CD14-positive monocyte (primary cell): Measurements from ENCODE around the gene SLC9A9. TPM values are rescaled to one million over a fixed set of nuclear protein-coding genes. Genes with fewer than 3 reads are reported as not detected.

ENCODE experiments used
- DNase-seq, 3 donors: peaks; one replicate each; pipeline ENCODE4 v3.0.0-alpha.2; 2011 to 2022
- H2AFZ ChIP-seq: 2 replicates; pipeline ENCODE4 v1.6.0; 2012; ENCODE audit warnings: mild to moderate bottlenecking, low read depth, low read length, inconsistent platforms; ENCODE audit not compliant: insufficient read depth, poor library complexity, severe bottlenecking
- H3K27ac ChIP-seq, 2 donors: 1 replicate in 1 of 2; 2 replicates in 1 of 2; pipeline ENCODE4 v1.5.1; 2012 to 2013; ENCODE audit warnings: low read length in 2 of 2, control low read depth in 1 of 2, inconsistent platforms in 1 of 2, low read depth in 1 of 2, mild to moderate bottlenecking in 1 of 2
- H3K27me3 ChIP-seq, 2 donors: one replicate each; pipeline versions ENCODE4 v1.6.0 to v1.6.1; 2011 to 2013; ENCODE audit warnings: low read length in 2 of 2; ENCODE audit not compliant: control insufficient read depth in 2 of 2, insufficient read depth in 2 of 2
- H3K36me3 ChIP-seq, 2 donors: replicated peaks in 1 of 2; 1 replicate in 1 of 2; 2 replicates in 1 of 2; pipeline versions ENCODE4 v1.5.1 to v1.6.1; 2012 to 2013; ENCODE audit warnings: low read length in 2 of 2, control low read depth in 1 of 2, inconsistent platforms in 1 of 2, mild to moderate bottlenecking in 1 of 2; ENCODE audit not compliant: insufficient read depth in 2 of 2, control insufficient read depth in 1 of 2
- H3K4me1 ChIP-seq, 2 donors: 1 replicate in 1 of 2; 2 replicates in 1 of 2; pipeline versions ENCODE4 v1.5.1 to v1.6.1; 2012 to 2013; ENCODE audit warnings: low read length in 2 of 2, control low read depth in 1 of 2, inconsistent platforms in 1 of 2, mild to moderate bottlenecking in 1 of 2, moderate library complexity in 1 of 2; ENCODE audit not compliant: insufficient read depth in 2 of 2, control insufficient read depth in 1 of 2
- H3K4me2 ChIP-seq: replicated peaks from 2 replicates; pipeline ENCODE3; 2012; ENCODE audit warnings: low read length, moderate library complexity, mild to moderate bottlenecking; ENCODE audit not compliant: poor library complexity, severe bottlenecking; ENCODE audit errors: extremely low read depth
- H3K4me3 ChIP-seq, 3 experiments: fragments of 200-600 bp in 1 of 3; sonication (generic) in 1 of 3; replicated peaks in 1 of 3; 1 replicate in 2 of 3; 2 replicates in 1 of 3; pipeline ENCODE4 v1.5.1; 2011 to 2013; ENCODE audit warnings: low read length in 3 of 3, mild to moderate bottlenecking in 3 of 3, control low read depth in 2 of 3, low read depth in 2 of 3, inconsistent platforms in 1 of 3, moderate library complexity in 1 of 3
- H3K79me2 ChIP-seq: 2 replicates; pipeline ENCODE4 v1.6.0; 2012; ENCODE audit warnings: mild to moderate bottlenecking, control low read depth, inconsistent platforms, low read length, moderate library complexity; ENCODE audit not compliant: insufficient read depth
- H3K9ac ChIP-seq: 2 replicates; pipeline ENCODE4 v1.6.0; 2017; ENCODE audit warnings: low read length, mild to moderate bottlenecking; ENCODE audit not compliant: insufficient read depth, poor library complexity, severe bottlenecking
- H3K9me3 ChIP-seq, 2 donors: replicated peaks in 1 of 2; 1 replicate in 1 of 2; 2 replicates in 1 of 2; pipeline versions ENCODE4 v1.5.1 to v1.6.1; 2012 to 2013; ENCODE audit warnings: low read length in 2 of 2, control low read depth in 1 of 2; ENCODE audit not compliant: control insufficient read depth in 1 of 2, insufficient read depth in 1 of 2
- H4K20me1 ChIP-seq: 2 replicates; pipeline ENCODE4 v1.6.0; 2012; ENCODE audit warnings: mild to moderate bottlenecking, low read length, control low read depth, moderate library complexity; ENCODE audit not compliant: insufficient read depth
- H3K27ac Mint-ChIP-seq, 7 donors: one replicate each; pipeline ENCODE4 v1.8.0; 2020; ENCODE audit warnings: mild to moderate bottlenecking in 7 of 7, mixed read lengths in 7 of 7, moderate library complexity in 6 of 7, inconsistent platforms in 2 of 7
- H3K27me3 Mint-ChIP-seq, 3 donors: one replicate each; pipeline ENCODE4 v1.8.0; 2021 to 2022; ENCODE audit warnings: low read depth in 3 of 3, mild to moderate bottlenecking in 3 of 3, mixed read lengths in 3 of 3, moderate library complexity in 3 of 3, inconsistent platforms in 1 of 3
- H3K36me3 Mint-ChIP-seq, 2 donors: one replicate each; pipeline ENCODE4 v1.8.0; 2020; ENCODE audit warnings: mixed read lengths in 2 of 2, inconsistent platforms in 1 of 2, mild to moderate bottlenecking in 1 of 2
- H3K4me1 Mint-ChIP-seq: one replicate; pipeline ENCODE4 v1.8.0; 2020; ENCODE audit warnings: mild to moderate bottlenecking, mixed read lengths
- H3K4me3 Mint-ChIP-seq, 2 donors: one replicate each; pipeline ENCODE4 v1.8.0; 2020; ENCODE audit warnings: mild to moderate bottlenecking in 2 of 2, mixed read lengths in 2 of 2, moderate library complexity in 1 of 2
- H3K9me3 Mint-ChIP-seq, 7 donors: one replicate each; pipeline ENCODE4 v1.8.0; 2020 to 2022; ENCODE audit warnings: mixed read lengths in 7 of 7, mild to moderate bottlenecking in 6 of 7, moderate library complexity in 6 of 7, inconsistent platforms in 2 of 7
- CTCF ChIP-seq: fragments of 200-600 bp; IDR thresholded peaks from one replicate; pipeline ENCODE4 v1.8.0; 2022; ENCODE audit warnings: antibody characterized with exemption, mild to moderate bottlenecking
- WGBS: methylation state at CpG from one replicate; pipeline ENCODE4 v1.1.5; 2013; ENCODE audit warnings: missing lambda C conversion rate; ENCODE audit not compliant: insufficient coverage; 5-methylcytosine and 5-hydroxymethylcytosine counted together
- intact Hi-C, 2 donors: fragments of 100-400 bp; cut with micrococcal nuclease; formaldehyde crosslinking; loops; one replicate each; pipeline versions ENCODE4 v1.15.0 to v1.15.1; 2023
- polyA plus RNA-seq, 3 donors: library from polyadenylated mRNA; depleted of rRNA in 1 of 3; unstranded in 2 of 3; stranded (reverse) in 1 of 3; fragments of 300-500 nt in 2 of 3; fragments of >200 nt in 1 of 3; fragmentation: Illumina TruSeq in 2 of 3; gene quantifications; 1 replicate in 2 of 3; 2 replicates in 1 of 3; pipeline ENCODE4 v1.2.3, GENCODE V29; 2012 to 2021

SLC9A9 gene
- polyA plus RNA-seq, 3 donors = 14.1 to 32.8 (median 27.0) TPM

- DNase-seq = no peak
- no peak for TF ChIP-seq CTCF
- no peaks in the 10 kb centered on the region for H3K27me3 ChIP-seq
- H3K9me3 Mint-ChIP-seq = peaks cover 0 to 5% (median 0%) of the 10 kb centered on the region in 7 donors
- intact Hi-C loops = no loop called here
- H3K4me2 ChIP-seq = no peak overlapping the region
- H3K4me3 ChIP-seq = no peak overlapping the region
- no peaks in the 10 kb centered on the region for H3K4me1 ChIP-seq
- H3K27me3 Mint-ChIP-seq = no peaks in the 10 kb centered on the region
- H2AFZ ChIP-seq = no peak overlapping the region
- H3K9me3 ChIP-seq = peaks cover 0 to 2% of the 10 kb centered on the region in 2 donors
- no peak overlapping the region for H3K27ac ChIP-seq
- no peak overlapping the region for H3K4me3 Mint-ChIP-seq
- no peaks in the 10 kb centered on the region for H3K36me3 ChIP-seq
- H3K36me3 Mint-ChIP-seq = peaks cover 5 to 14% of the 10 kb centered on the region in 2 donors
- H3K27ac Mint-ChIP-seq = no peak overlapping the region
- no peak overlapping the region for H3K9ac ChIP-seq
- no peaks in the 10 kb centered on the region for H3K79me2 ChIP-seq
- peaks cover 5% of the 10 kb centered on the region for H3K4me1 Mint-ChIP-seq
- no peaks in the 10 kb centered on the region for H4K20me1 ChIP-seq
These were observed 571.7 kb downstream of the SLC9A9 start for GRCh38 chr3:143276592-143276991.

- Histone ChIP-seq H3K27me3 (no peaks in the 10 kb centered on the region), H3K4me2 (no peak overlapping the region), H4K20me1 (no peaks in the 10 kb centered on the region), H2AFZ (no peak overlapping the region), H3K27ac (no peak overlapping the region), H3K9ac (no peak overlapping the region), H3K79me2 (no peaks in the 10 kb centered on the region), H3K4me1 (no peaks in the 10 kb centered on the region), H3K36me3 (no peaks in the 10 kb centered on the region), H3K4me3 (no peak overlapping the region), H3K9me3 (no peaks in the 10 kb centered on the region)
- Mint-ChIP-seq H3K4me1 (peaks cover 5% of the 10 kb centered on the region), H3K27ac (no peak overlapping the region), H3K36me3 (peaks cover 5 to 12% of the 10 kb centered on the region in 2 donors), H3K9me3 (no peaks in the 10 kb centered on the region), H3K4me3 (no peak overlapping the region), H3K27me3 (no peaks in the 10 kb centered on the region)
- WGBS = no CpG with 5 or more reads among the region's 1 CpG
- DNase-seq = no peak
- intact Hi-C loops = no loop called here
- no peak for TF ChIP-seq CTCF
These were observed 574.1 kb downstream of the SLC9A9 start for GRCh38 chr3:143273975-143274690.
